Tibial nerve (tissue), 4 donors: ENCODE results near the gene AGO4. TPM values are rescaled to one million over a fixed set of nuclear protein-coding genes. Genes with fewer than 3 reads are reported as not detected.

ENCODE experiments used
- DNase-seq, 2 donors: peaks; one replicate each; pipeline ENCODE4 v3.0.0-alpha.2; 2019; ENCODE audit warnings: low spot score in 2 of 2
- H3K27ac ChIP-seq, 4 donors: fragments of 200-600 bp; sonication (generic) in 3 of 4; one replicate each; pipeline ENCODE4 v1.5.1; 2017 to 2019; ENCODE audit warnings: mild to moderate bottlenecking in 1 of 4
- H3K27me3 ChIP-seq, 2 donors: fragments of 200-600 bp; sonication (generic) in 1 of 2; one replicate each; pipeline versions ENCODE4 v1.5.1 to v1.6.0; 2017 to 2019
- H3K36me3 ChIP-seq, 3 donors: fragments of 200-600 bp; sonication (generic); one replicate each; pipeline ENCODE4 v1.5.1; 2018 to 2019
- H3K4me1 ChIP-seq, 4 donors: fragments of 200-600 bp; sonication (generic) in 3 of 4; one replicate each; pipeline ENCODE4 v1.5.1; 2017 to 2019
- H3K4me3 ChIP-seq, 4 donors: fragments of 200-600 bp; sonication (generic) in 3 of 4; one replicate each; pipeline ENCODE4 v1.5.1; 2017 to 2019; ENCODE audit warnings: mild to moderate bottlenecking in 1 of 4, moderate library complexity in 1 of 4
- H3K9me3 ChIP-seq, 4 donors: fragments of 200-600 bp; sonication (generic) in 3 of 4; one replicate each; pipeline ENCODE4 v1.5.1; 2017 to 2019
- EP300 ChIP-seq, 2 donors: sonication (generic); formaldehyde crosslinking; IDR thresholded peaks; one replicate each; pipeline ENCODE4 v1.6.1; 2017; ENCODE audit warnings: antibody characterized with exemption in 2 of 2, mild to moderate bottlenecking in 1 of 2
- POLR2A ChIP-seq, 2 donors: fragments of 450-650 bp; IDR thresholded peaks; one replicate each; pipeline ENCODE4 v1.6.1; 2017; ENCODE audit warnings: antibody characterized with exemption in 2 of 2, mild to moderate bottlenecking in 2 of 2, moderate library complexity in 2 of 2
- WGBS, 2 donors: methylation state at CpG; one replicate each; pipeline ENCODE4 v1.1.5; 2018; 5-methylcytosine and 5-hydroxymethylcytosine counted together
- total RNA-seq, 4 donors: library from RNA; depleted of rRNA; stranded (reverse); fragments of >200 nt; gene quantifications; one replicate each; pipeline ENCODE4 v1.1.0, GENCODE V29; 2016
- TF ChIP-seq, protein P1 (sequence below), 5 experiments: fragments of 200-600 bp in 3 of 5; fragments of 450-650 bp in 2 of 5; sonication (generic) in 3 of 5; IDR thresholded peaks; one replicate each; pipeline ENCODE4 v1.5.1; 2016 to 2019; ENCODE audit warnings: antibody characterized with exemption in 5 of 5, mild to moderate bottlenecking in 3 of 5, moderate library complexity in 2 of 5

Gene AGO4
- total RNA-seq, 4 donors from 2014 or later = 11.5 to 16.3 (median 13.9) TPM

DNA sequence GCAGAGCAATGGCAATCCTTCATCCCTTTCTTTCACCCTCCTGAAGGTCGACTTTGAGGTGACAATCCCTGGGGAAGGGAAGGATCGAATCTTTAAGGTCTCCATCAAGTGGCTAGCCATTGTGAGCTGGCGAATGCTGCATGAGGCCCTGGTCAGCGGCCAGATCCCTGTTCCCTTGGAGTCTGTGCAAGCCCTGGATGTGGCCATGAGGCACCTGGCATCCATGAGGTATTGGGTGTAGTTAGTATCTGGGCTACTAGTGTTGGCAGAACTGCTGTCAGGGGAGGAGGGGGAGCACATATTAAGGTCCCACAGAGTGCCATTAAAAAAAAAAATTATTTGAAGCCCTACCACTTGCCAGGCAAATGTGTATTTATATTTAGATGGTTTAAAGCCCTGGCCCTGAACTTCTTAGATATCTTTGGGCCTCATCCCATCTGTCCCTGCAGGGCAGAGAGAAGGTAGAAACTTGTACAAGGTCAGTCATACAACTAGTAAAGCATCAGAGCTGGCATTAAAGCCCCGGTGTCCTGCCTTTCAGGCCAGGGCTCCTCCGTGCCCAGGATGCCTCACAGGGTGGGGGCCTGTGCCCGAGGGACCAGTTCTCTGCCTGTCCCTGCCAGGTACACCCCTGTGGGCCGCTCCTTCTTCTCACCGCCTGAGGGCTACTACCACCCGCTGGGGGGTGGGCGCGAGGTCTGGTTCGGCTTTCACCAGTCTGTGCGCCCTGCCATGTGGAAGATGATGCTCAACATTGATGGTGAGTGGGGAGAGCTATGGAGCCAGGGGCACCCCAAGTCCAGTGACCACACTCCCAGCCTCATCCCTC is 85.4 kb downstream of the AGO4 start:
- DNase-seq = no peak
- H3K9me3 ChIP-seq = no peaks in the 10 kb centered on the region
- peaks cover 0 to 98% (median 25%) of the 10 kb centered on the region in 3 donors for H3K36me3 ChIP-seq
- 91 to 95% methylated on average over 12 to 14 of the region's 14 CpGs for WGBS, 2 donors
- no peaks in the 10 kb centered on the region for H3K27me3 ChIP-seq
- no peaks in the 10 kb centered on the region for H3K4me1 ChIP-seq
- no peak overlapping the region for H3K4me3 ChIP-seq
- no peak overlapping the region for H3K27ac ChIP-seq
- TF ChIP-seq, protein P1, sequence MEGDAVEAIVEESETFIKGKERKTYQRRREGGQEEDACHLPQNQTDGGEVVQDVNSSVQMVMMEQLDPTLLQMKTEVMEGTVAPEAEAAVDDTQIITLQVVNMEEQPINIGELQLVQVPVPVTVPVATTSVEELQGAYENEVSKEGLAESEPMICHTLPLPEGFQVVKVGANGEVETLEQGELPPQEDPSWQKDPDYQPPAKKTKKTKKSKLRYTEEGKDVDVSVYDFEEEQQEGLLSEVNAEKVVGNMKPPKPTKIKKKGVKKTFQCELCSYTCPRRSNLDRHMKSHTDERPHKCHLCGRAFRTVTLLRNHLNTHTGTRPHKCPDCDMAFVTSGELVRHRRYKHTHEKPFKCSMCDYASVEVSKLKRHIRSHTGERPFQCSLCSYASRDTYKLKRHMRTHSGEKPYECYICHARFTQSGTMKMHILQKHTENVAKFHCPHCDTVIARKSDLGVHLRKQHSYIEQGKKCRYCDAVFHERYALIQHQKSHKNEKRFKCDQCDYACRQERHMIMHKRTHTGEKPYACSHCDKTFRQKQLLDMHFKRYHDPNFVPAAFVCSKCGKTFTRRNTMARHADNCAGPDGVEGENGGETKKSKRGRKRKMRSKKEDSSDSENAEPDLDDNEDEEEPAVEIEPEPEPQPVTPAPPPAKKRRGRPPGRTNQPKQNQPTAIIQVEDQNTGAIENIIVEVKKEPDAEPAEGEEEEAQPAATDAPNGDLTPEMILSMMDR (IDR thresholded peaks at IDR 0.05) = no peak
- no peak for TF ChIP-seq POLR2A (IDR thresholded peaks at IDR 0.05)
- TF ChIP-seq EP300 (IDR thresholded peaks at IDR 0.05) = no peak

DNA sequence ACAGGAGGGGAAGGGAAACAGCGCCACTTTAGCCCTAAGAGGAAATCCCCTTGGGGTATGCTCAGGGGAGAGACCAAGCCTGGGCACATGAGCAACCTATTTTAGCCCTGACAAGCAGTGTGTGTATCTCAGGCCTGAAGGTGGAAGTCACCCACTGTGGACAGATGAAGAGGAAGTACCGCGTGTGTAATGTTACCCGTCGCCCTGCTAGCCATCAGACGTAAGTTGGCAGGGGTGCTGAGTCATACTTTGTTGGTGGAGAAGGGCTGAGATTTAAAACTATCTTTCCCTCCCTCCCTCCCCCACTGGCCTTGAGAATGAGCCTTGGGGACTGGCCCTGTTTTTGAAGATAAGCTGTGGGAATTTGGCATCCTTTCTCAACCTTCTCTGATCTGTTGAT is 86.4 kb downstream of the AGO4 start:
- WGBS, 2 donors = 74 to 78% methylated on average over 6 of the region's 6 CpGs
- H3K4me1 ChIP-seq = no peaks in the 10 kb centered on the region
- H3K36me3 ChIP-seq = peaks cover 0 to 98% (median 25%) of the 10 kb centered on the region in 3 donors
- peak in 1 of 2 donors; percentile 23 for DNase-seq
- H3K27ac ChIP-seq = no peak overlapping the region
- H3K27me3 ChIP-seq = no peaks in the 10 kb centered on the region
- no peaks in the 10 kb centered on the region for H3K9me3 ChIP-seq
- TF ChIP-seq, protein P1 (IDR thresholded peaks at IDR 0.05) = no peak
- TF ChIP-seq EP300 (IDR thresholded peaks at IDR 0.05) (no peak), POLR2A (IDR thresholded peaks at IDR 0.05) (no peak)
- no peak overlapping the region for H3K4me3 ChIP-seq

DNA sequence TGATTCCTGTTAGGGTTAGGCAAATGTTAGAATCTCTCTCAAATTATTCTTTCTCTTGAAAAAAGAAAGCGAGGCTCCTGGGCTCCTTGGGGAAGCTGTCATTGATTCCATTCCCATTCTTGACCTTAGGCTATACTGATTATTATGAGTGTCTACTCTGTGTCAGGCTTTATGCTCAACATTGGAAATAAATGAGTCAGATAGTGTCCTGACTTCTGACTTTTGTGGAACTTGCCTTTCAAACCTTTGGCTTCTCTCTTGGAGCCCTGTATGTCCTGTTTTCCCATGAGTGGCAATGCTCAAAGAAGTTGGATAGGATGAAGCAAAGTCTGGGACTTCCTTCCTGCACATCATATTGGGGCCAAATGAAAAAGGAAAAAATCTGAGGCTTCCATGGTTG is 86.8 kb downstream of the AGO4 start:
- 85 to 93% methylated on average over 1 of the region's 1 CpG for WGBS, 2 donors
- peaks cover 0 to 98% (median 22%) of the 10 kb centered on the region in 3 donors for H3K36me3 ChIP-seq
- no peak for TF ChIP-seq POLR2A (IDR thresholded peaks at IDR 0.05)
- no peak for TF ChIP-seq EP300 (IDR thresholded peaks at IDR 0.05)
- TF ChIP-seq, protein P1 (IDR thresholded peaks at IDR 0.05) = no peak

DNA sequence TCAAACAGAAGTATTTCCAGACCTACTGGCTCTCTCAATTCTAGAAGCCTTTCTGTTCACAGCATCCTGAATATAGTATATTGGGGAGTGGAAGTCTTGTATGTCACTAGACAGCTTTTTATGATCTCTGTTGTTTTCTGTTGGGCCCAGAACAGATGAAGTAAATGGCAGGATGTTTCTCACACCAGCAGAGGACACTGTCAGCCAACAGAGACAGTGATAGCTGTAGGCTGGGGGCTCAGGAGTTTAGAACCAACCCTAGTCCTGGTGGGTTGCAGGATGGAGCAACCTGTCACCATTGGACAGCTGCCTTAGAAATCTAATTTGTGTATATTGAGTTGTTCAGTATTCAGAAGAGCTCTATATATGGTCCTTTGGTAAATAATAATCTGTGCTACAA is 92.1 kb downstream of the AGO4 start:
- DNase-seq = no peak
- no peaks in the 10 kb centered on the region for H3K9me3 ChIP-seq
- H3K4me1 ChIP-seq = no peaks in the 10 kb centered on the region
- TF ChIP-seq, protein P1 (IDR thresholded peaks at IDR 0.05) = no peak
- TF ChIP-seq EP300 (IDR thresholded peaks at IDR 0.05) = no peak
- TF ChIP-seq POLR2A (IDR thresholded peaks at IDR 0.05) = no peak
- H3K36me3 ChIP-seq = peaks cover 0 to 94% (median 10%) of the 10 kb centered on the region in 3 donors
- no peaks in the 10 kb centered on the region for H3K27me3 ChIP-seq
- H3K27ac ChIP-seq = no peak overlapping the region
- no peak overlapping the region for H3K4me3 ChIP-seq

More for the DNA sequence above, 86.8 kb downstream of the AGO4 start:
- Histone ChIP-seq H3K27me3 (no peaks in the 10 kb centered on the region), H3K4me1 (no peaks in the 10 kb centered on the region), H3K27ac (no peak overlapping the region), H3K9me3 (no peaks in the 10 kb centered on the region), H3K4me3 (no peak overlapping the region)
- no peak for DNase-seq

DNA sequence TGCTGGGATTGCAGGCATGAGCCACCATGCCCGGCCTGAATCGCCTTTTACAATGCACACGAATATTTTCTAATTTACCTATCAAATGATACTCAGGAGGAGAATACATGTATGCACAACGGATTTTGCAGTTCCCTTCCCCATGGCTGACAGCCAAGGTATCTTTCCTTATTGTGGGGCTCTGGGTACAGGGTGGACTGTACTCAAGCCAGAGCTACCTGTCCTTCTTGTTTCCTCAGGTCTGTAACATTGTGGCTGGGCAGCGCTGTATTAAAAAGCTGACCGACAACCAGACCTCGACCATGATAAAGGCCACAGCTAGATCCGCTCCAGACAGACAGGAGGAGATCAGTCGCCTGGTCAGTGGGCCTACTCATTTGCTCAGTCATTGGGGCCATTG is 93.4 kb downstream of the AGO4 start:
- Histone ChIP-seq H3K9me3 (no peaks in the 10 kb centered on the region), H3K36me3 (peaks cover 0 to 93% (median 10%) of the 10 kb centered on the region in 3 donors), H3K27me3 (no peaks in the 10 kb centered on the region), H3K27ac (no peak overlapping the region), H3K4me3 (no peak overlapping the region), H3K4me1 (no peaks in the 10 kb centered on the region)
- TF ChIP-seq EP300 (IDR thresholded peaks at IDR 0.05) (no peak), POLR2A (IDR thresholded peaks at IDR 0.05) (no peak)
- TF ChIP-seq, protein P1 (IDR thresholded peaks at IDR 0.05) = no peak
- no peak for DNase-seq
- 90 to 92% methylated on average over 9 of the region's 9 CpGs for WGBS, 2 donors
